ENCODE data around the gene USP10.

The USP10 gene

DNA sequence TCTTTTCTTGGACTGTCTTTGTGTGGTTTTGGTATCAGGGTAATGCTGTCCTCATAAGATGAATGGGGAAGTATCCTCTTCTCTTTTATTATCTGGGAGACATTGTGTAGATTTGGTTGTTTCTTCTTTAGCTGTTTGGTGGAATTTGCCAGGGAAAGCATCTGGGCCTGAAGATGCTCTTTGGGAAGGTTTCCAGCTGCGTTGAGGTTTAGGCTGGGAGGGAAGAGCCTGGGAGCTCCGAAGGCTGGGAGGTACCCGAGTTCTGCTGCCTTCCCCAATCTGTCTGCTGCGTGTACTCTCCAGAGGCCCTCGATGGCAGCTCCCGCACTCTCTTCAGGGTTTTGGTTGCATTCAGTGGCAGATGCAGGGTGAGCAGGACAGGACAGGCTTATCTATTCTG, 94.4 kb downstream of the USP10 start:
- no peak for DNase-seq (ENCODE audit: low read depth in 1 of 2, low spot score in 1 of 2)

GRCh38 chr16:84794626-84795025, 94.8 kb downstream of the USP10 start:
- DNase-seq (ENCODE audit: low read depth in 1 of 2, low spot score in 1 of 2) = no peak

GRCh38 chr16:84795329-84796053, 95.7 kb downstream of the USP10 start:
- DNase-seq (ENCODE audit: low read depth in 1 of 2, low spot score in 1 of 2) = no peak

- no peak for DNase-seq (ENCODE audit: low read depth in 1 of 2, low spot score in 1 of 2)
Measured at GRCh38 chr16:84800158-84800978, 100.6 kb downstream of the USP10 start.

DNA sequence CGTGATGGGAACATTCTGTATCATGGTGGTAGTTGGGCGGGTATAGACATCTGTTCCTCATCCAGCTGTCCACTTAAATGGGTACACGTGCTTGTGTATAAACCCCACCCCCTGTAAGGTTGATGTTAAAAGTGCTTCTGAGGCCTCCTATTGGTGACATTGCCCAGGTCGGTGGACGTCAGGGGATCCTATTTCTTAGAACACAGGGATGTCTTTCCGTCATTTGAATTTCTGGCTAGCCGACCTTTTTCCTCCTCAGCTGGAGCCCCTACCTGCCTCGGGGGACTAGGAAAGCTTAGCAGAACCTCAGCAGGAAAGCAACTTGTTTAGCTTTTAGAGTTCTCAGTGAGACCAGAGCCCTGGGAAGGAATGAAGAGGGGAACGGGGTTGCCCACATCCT, 103.3 kb downstream of the USP10 start:
- DNase-seq (ENCODE audit: low read depth in 1 of 2, low spot score in 1 of 2) = no peak

DNA sequence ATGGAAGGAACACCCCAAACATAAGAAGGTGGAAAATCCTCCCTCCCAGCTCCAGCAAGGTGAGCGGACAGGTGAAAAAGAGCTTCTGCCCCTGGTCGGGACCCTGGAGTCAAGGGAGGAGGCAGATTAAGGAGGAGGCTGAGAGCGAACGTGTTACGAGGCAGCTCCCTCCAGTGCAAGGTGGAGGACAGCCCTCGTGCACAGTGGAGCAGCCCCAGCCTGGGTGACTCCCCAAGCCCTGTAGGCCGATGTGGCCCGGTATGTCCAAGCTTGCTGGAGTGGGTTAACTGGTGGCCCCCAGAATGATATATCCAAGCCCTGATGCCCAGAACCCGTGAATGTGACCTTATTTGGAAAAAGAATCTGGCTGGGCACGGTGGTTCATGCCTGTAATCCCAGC, 104.5 kb downstream of the USP10 start:
- no peak for DNase-seq (ENCODE audit: low read depth in 1 of 2, low spot score in 1 of 2)

- DNase-seq (ENCODE audit: low read depth in 1 of 2, low spot score in 1 of 2) = no peak
Measured at GRCh38 chr16:84806256-84806889, 106.6 kb downstream of the USP10 start.

DNA sequence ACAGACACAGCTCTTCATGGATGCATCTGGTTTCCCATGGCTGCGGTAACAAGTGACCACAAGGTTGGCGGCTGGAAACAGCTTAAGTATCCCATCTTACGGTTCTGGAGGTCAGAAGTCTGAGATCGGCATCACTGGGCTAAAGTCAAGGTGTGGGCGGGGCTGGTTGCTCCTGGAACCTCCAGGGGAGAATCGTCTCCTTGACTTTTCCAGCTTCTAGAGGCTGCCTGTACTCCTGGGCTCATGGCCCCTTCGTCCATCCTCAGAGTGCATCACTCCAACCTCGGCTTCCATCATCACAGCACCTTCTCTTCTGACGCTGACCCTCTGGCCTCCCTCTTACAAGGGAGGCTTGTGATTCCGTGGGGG, 107.1 kb downstream of the USP10 start:
- no peak for DNase-seq (ENCODE audit: low read depth in 1 of 2, low spot score in 1 of 2)

DNA sequence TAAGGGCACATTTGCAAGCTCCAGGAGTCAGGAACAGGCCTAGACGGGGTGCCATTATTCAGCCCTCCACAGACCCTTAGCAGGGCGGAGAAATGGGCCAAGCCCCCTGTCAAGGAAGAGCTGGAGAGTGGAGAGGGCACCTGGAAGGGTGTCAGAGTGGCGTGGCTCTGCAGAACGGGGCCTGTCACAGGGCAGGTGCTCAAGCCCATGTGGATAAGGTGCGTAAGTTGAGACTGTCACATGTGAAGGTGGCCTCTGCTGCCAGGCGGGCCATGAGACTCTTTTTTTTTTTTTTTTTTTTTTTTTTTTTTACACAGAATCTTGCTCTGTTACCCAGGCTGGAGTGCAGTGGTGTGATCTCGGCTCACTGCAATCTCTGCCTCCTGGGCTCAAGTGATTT, 108.0 kb downstream of the USP10 start:
- no peak for DNase-seq (ENCODE audit: low read depth in 1 of 2, low spot score in 1 of 2)

- no peak for DNase-seq (ENCODE audit: low read depth in 1 of 2, low spot score in 1 of 2)
Measured at GRCh38 chr16:84808826-84809225, 109.0 kb downstream of the USP10 start.

DNA sequence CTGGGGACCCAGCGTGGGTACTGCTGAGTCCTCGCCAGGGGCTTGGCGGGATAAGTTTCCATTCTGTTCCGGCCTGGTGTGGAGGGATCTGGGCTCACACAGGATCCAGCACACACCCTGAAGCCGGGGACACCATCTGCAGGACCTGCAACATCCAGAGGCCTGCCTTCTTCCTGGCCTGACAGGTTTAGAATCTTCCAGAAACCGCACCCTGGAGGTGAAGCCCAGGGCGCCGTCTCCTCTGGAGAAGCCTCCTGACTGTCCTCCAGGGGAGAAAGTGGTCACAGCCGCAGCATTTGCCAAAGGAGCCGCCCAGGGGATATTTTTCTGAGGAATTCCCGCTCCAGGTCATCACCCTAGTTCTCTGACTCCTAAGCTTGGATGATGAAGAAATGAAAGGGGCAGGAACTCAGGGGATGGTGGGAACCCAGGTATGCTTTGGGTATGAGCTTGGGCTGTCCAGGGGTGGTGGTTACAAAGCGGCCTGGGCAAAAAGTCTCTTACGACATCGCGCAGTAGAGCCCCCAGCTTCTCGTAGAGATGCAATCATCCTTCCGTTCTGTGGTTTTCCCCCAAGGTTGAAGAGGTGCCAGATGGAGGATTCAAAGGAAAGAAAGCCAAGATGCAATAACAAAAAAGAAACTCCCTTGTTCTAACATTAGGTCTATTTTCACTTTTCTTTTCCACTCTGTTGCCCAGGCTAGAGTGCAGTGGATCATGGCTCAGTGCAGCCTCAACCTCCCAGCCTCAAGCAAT, 110.9 kb downstream of the USP10 start:
- no peak for DNase-seq (ENCODE audit: low read depth in 1 of 2, low spot score in 1 of 2)

GRCh38 chr16:84811529-84811928, 111.7 kb downstream of the USP10 start:
- DNase-seq (ENCODE audit: low read depth in 1 of 2, low spot score in 1 of 2) = no peak

- no peak for DNase-seq (ENCODE audit: low read depth in 1 of 2, low spot score in 1 of 2)
Measured at GRCh38 chr16:84813141-84813934, 113.5 kb downstream of the USP10 start.

GRCh38 chr16:84815462-84815861, 115.7 kb downstream of the USP10 start:
- DNase-seq (ENCODE audit: low read depth in 1 of 2, low spot score in 1 of 2) = no peak

DNA sequence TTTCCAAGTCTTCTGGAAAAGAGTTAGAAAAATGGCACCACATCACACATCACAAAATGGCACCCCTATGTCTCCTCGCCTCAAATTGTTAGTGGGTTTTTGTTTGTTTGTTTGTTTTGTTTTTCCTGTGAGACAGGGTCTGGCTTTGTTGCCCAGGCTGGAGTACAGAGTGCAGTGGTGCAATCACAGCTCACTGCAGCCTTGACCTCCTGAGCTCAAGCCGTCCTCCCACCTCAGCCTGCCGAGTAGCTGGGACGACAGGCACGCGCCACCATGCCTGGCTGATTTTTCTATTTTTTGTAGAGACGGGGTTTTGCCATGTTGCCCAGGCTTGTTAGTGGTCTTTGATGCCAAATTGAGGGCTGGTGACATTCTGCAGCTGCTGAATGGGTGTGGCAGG, 116.2 kb downstream of the USP10 start:
- no peak for DNase-seq (ENCODE audit: low read depth in 1 of 2, low spot score in 1 of 2)

DNA sequence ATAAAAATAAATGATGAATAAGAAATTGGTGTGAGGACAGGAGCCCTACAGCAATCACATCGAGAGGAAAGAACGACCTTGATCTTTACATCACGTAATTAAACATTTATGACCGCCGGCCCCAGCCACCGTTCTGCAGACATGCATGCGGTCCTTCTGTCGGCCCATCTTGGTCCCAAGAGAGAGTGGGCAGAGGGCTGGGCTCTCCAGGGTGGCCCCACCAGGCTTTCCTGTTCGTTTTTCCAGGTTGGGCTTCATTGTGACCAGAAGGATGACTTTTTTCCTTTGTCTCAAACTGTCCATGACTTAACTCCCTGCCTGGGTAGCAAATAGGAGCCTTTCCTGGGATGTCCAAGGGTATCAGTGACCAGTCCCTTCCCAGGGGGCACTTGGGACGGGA, 116.7 kb downstream of the USP10 start:
- DNase-seq (ENCODE audit: low read depth in 1 of 2, low spot score in 1 of 2) = no peak

DNA sequence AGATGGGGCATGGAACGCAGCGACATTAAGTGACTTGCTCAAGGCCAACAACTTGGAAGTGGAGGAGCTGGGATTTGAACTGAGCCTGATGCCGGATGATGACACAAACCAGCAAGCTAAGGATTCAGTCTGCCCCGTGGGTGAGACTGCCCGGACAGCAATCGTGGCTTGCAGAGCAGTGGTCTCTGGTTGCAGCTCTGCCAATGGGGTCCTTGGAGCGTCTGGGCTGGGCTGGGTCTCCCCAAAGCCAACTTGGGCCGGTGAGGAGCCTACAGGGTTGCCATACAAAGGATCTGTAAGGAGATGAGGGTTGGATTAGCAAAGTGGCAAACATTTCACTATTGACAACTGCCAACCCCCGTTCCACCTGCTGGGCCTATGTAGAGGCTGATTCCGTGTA, 117.4 kb downstream of the USP10 start:
- no peak for DNase-seq (ENCODE audit: low read depth in 1 of 2, low spot score in 1 of 2)

- no peak for DNase-seq (ENCODE audit: low read depth in 1 of 2, low spot score in 1 of 2)
Measured at GRCh38 chr16:84817613-84818012, 117.8 kb downstream of the USP10 start.

- no peak for DNase-seq (ENCODE audit: low read depth in 1 of 2, low spot score in 1 of 2)
Measured at GRCh38 chr16:84818133-84818532, 118.3 kb downstream of the USP10 start.

DNA sequence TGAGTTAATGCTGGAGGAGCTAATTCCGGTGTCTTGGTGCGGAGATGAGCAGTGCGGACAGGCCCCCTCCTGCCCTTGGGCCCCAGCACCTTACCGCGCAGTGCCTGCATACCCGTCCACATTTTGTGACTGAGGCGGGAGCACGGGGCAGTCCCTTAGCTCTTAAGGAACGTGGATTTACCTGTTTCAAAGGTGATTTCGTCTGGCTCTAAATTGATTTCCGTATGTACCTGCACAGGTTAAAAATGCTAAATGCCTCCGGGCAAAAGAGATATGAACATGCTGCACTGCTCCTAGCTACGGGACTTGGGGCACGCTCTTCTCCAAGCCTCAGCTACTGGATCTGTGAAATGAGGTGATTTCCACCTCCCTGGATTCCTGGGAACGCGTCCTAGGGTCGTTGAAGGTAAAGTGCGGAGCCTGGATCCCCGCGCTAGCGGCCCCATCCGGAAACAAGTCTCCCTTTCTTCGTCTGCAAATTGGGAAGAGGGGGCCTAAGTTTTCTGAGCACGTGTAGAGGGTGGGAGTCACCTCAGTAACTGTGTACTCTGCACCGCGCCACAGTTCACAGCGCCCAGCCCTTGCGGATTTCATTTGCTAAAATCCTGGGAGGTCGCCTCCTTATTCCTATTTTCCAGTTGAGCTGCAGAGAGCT, 119.3 kb downstream of the USP10 start:
- no peak for DNase-seq (ENCODE audit: low read depth in 1 of 2, low spot score in 1 of 2)

Measured in stimulated activated CD4-positive, alpha-beta T cell treated with anti-CD3 and anti-CD28 coated beads, Interleukin-15, amount 100 ng/mL, for 1 hour (primary cell).